HG02973 (cell line): ENCODE data around the gene POU2AF1.

Experiments used
- ATAC-seq: cut with Tn5 transposase; IDR thresholded peaks from one replicate; pipeline ENCODE4 v1.9.1; 2021; ENCODE audit warnings: moderate library complexity; ENCODE audit not compliant: unreplicated experiment

POU2AF1 gene

DNA sequence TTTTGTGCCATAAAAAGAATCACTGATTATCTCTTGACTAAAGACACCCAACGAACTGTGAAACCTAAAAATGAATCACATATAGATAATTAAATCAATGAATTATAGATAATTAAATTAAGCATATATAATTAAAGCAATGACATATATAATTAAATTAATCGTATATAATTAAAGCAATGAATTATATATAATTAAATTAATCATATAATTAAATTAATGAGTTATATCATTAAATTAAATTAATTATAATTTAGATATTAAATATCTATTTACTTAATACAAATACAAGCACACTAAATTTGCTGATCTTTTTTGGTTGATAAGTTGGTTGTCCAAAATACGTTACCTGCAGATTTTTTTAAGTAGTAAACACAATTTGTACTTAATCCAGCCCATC, 30.9 kb downstream of the POU2AF1 start:
- no peak for ATAC-seq

DNA sequence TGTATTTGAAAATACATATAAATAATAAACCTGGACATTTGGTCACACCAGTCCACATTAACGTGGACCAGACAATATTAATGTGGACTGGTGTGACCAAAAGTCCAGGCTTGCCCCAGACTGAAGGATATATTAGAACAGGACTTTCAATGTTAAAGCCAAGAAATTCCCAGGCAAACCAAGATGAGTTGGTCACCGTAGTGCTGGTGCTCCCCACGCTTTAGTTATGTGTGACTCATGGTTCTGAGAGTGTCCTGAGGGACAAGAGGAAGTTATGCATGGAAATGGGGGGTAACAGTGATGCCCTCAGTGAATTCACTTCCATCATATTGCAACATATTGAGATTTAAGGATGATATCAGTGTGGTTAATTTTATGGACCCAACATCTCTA, 31.4 kb downstream of the POU2AF1 start:
- ATAC-seq: no peak

DNA sequence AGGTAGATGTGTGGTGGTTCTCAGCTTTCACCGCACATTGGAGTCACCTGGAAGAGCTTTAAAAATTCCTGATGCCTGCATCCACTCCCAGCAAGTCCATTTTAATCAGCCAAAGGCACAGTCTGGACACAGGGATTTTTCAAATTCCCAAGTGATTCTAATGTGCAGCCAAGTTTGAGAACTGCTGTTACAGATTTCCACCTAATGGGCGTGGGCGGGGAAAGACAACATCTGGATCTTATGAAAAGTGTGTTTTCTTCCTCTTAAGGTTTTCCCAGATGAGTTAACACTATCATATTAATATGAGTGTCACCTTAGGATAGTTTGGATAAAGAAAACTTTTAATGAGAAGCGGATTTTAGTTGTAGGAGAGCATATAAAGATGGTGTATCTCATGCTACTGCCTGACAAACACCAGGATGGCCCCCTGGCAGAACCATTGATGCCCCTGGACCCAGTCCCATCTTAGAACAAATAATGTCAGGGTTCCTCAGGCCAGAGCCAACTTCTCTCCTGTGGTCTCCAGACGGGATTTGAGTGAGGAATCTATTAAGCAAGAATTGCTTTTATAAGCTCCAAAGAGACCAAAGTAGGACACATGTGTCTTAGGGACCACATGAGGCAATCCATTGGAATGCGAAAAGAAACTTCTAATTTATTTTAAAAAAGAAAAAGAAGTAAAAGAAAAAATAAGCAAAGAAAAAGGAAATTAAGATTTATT, 31.9 kb downstream of the POU2AF1 start:
- no peak for ATAC-seq

DNA sequence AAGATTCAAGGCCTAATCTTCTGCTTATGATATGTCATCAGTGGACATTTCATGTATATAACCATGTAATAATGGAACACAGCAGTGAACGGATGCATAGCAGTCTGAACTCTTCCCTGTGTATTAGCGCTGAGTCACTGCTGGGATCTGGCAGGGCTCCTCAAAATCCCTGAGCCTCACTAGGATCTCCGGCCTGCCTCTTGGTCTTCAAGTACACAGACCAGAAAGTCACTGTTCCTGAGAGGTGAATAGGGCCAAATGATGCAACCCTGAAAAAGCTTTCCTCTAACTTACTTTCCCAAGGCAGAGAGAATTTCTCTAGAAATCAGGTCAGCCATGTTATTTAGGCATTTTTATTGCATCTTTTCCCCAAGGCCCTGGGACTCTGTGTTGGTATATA, 35.0 kb downstream of the POU2AF1 start:
- no peak for ATAC-seq

DNA sequence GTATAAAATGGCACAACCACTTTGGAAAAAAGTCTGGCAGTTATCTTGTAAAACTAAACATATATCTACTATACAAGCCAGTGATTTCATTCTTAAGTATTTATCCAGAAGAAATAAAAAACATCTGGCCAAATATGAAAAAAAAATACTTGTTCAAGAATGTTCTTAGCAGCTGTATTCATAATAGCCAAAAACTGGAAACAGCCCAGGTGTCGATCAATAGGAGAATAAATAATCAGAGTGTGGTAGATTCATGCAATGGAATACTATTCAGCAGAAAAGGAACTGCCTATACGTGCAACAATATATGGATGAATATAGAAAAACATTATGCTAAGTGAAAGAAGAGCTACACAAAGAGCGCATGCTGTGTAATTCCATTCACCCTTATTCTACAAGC, 36.7 kb downstream of the POU2AF1 start:
- ATAC-seq: no peak

DNA sequence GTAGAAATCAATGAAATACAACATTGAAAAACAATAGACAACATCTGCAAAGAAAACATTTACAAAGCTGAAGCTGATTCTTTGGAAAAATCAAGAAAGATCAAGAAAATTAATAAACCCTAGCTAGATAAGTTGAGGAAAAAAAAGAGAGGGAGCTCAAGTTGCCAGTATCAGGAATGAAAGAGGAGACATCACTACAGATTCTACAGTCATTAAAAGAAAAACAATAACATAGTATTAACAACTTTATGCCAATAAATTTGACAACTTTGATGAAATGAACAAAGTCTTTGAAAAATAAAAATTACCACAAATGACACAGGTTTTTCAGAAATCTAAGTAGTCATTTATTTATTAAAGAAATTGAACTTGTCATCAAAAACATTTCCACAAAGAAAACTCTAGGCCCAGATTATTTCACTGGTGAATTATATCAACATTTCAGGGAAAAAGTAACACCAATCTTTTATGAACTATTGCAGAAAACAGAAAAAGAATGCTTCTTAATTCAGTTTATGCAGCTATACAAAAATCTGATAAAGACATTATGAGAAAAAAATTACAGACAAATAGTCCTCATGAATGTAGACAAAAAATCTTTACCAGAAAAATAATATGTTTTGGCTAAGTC, 39.2 kb downstream of the POU2AF1 start:
- ATAC-seq: no peak

DNA sequence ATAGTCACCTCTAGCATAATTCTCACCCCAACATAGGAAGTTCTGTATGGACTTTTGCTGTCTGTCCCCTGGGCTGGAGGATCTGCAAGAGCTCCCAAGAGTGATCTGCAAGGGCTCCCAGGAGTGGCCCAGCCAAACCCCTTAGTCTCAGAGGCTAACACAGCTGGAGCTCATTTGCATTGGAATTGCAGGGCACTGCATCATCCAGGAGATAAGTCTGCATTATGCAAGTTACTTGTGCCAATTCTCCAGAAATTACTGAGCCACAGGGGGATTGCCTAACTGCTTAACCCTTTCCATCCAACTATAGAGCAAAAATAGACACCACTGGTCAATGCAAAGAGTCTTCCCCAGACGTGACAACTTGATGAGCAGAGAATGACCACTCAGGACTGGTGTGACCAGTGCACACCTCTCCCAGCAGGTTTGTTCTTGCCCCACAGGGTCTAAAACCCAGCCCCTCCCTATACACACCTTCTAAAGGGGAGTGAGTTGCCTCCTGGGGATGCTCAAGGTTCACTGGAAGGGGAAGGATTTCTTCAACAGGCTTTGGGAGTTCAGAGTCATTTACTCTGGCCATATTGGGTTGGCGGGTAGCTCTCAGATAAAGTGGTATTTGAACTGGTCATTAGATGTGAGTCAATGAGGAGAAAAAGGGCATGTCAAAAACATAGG, 42.4 kb downstream of the POU2AF1 start:
- ATAC-seq: no peak

DNA sequence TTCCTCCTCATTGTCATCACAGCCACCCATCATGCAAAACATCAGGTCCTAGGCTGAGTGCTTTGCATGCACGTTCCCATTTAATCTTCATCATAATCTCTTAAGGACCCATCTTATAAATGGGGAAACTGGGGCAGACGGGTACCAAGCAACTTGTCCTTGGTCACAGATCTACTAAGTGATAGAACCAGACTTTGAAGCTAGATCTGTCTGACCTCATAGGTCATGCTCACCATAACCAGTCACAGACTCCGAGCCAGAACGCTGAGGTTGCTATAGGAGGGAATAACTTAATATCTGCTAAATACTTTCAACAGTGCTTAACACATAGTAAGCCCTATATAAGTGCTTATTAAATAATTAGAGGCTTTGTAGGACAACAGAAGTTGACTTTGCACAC, 43.0 kb downstream of the POU2AF1 start:
- no peak for ATAC-seq

DNA sequence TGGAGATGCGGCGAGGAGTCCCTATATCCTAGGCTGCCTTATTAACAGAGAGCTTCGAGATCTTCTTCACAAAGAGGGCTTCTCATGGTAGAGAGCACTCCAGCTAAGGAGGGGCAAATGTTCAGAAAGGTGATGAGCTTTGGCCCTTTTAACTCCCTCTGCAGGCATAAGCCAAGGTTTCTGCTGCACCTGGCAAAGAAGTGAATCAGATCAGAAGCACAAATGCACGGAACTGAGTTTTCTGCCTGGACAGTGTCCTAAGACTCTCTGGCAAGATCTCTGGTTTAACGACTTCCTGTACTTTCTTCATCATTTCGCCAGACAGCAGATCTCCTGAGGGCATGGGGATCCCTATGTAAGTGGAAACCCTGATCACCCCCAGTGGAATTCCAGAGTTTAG, 43.5 kb downstream of the POU2AF1 start:
- ATAC-seq: no peak

DNA sequence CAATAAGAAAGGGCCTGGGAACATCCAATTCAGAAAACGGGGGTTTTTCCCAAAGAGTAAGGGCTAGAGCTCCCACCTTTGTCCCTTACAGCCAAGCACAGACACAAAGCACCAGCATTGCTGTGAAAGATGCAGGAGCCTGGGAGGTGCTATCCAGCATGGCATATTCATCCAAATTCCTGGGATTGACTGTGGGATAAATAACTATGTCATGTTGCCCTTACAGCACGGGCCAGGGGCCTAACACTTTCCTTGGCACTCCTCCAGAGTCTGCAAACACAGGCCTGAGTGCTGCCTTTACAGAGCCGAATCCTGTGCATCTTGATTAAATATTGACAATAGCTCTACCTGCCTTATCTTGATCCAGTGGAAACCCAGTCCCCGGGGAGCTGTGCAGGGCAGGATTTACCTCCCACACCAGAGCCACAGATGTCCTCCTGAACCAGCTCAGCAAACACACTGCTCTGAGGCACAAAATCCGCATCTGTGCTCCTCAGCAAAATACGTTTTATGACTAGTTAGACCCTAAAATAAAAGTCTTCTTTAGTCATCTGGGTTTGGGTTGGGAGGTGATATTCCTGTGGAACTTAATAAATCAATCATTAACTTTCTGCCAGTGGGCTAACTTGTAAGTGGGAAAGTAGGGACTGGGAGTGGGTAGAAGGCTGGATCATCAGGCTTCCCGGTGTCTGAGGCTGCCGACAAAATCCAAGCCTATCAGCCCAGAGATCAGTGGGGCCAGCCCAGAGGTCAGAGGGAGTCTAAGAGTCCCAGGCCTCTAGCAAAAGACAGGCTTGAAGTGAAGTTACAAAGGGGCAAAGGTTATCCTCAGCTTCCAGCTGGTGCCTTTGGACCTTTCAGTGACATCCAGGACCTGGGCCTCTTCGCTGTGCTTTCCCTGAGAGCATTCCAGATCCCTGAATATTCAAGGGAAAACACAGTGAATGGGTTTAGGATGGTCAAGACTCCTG, 44.3 kb downstream of the POU2AF1 start:
- no peak for ATAC-seq

DNA sequence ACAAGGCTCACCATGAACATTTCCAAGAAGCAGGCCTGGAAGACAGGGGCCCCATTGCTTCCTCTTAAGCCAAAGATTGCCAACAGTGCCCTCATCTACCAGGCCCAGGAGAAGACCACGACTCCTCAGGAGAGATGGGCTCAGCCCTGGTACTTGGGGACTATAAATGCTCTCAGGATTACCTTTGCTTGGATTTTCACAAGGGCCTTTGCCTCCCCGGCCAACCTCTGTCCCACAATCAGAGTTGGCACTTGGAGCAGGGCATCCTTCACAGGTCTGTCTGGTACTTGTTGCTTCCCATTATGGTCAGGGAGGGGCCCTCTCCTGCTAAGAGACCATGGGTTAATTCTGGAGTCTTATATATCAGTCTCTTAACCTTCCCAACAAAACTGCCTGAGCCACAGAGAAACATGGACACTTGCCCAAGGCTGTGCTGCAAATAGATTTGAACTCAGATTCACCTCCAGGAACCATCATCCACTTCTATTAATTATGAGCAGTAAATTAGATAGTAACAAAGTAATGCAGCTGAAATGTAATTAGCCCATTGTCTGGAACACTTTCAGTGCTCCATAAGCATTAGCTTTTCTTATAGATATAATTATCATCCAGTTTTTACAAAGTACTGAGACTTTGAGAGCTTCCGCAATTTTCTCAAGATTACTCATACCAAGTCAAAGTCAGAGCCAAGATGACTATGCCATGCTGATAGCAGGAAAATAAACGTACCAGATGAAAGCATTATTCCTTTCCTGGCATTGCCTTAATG, 47.2 kb downstream of the POU2AF1 start:
- ATAC-seq: no peak

DNA sequence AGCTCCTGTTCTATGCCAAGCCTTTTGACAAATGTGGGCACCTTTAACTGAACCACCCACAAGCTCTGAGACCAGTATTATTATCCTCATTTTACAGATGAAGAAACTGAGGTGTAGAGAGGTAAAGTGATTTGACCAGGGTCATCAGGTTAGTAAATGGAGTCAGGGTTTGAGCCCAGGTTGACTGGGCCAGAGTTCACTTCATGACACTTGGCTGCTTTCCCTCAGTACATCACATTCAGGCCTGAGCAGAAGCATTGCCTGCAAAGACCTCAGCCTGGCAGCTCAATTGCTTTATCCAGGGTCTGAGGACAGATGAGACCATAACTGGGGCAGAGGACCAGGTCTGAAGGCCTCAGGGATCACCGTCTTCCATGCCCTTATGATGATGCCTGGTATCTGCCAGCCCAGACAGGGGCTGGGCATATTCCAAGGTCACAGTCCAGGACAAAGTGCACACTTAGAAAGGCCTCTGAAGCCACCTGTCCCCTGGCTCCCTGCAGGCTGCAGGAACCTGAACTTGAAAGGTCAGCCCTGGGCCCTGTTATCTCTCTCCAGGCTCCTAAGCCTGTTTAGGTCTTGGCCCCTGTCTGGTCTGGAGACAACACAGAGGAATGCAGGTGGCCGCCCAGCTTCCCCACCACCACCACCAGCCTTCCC, 48.7 kb downstream of the POU2AF1 start:
- ATAC-seq: no peak

DNA sequence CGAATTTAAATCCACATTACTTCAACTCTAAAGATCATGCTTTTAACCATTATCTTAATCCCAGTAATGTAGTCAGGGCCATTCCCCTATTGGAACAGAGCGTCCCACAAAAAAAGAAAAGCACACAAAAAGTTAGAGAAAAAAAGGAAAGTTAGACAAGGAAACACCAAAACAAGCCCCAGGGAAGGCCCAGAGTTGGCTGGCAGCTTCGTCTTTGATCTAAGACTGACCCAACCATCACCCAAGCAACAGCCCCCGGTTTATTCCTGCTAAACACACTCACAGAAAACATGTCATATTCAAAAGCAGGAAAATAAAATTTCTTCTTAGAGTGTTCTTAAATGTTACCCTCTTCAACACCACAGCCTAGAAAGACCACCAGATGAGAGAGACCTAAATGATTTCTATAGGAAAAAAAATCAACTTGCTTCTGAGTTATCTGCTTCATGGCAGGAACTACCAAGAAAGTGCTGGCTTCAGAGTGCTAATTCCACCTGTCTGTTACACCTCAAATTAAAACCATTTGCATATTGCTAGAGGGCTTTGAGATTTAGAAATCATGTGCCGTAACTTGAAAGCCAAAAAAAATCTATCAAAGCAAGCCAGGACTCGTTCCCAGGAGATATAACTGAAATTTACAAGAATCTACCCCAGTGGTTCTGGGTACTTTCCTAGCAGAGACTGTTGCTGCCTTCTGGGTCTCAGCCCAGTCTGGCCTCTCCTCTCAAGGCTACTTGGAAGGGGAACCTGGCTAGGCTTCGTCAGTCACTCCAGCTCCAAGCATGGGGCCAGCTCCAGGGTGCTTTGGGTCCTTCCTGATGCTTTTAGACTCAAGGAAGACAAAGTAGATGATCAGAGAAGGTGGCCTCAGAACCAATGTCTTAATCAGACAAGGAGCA, 49.5 kb downstream of the POU2AF1 start:
- ATAC-seq: no peak

DNA sequence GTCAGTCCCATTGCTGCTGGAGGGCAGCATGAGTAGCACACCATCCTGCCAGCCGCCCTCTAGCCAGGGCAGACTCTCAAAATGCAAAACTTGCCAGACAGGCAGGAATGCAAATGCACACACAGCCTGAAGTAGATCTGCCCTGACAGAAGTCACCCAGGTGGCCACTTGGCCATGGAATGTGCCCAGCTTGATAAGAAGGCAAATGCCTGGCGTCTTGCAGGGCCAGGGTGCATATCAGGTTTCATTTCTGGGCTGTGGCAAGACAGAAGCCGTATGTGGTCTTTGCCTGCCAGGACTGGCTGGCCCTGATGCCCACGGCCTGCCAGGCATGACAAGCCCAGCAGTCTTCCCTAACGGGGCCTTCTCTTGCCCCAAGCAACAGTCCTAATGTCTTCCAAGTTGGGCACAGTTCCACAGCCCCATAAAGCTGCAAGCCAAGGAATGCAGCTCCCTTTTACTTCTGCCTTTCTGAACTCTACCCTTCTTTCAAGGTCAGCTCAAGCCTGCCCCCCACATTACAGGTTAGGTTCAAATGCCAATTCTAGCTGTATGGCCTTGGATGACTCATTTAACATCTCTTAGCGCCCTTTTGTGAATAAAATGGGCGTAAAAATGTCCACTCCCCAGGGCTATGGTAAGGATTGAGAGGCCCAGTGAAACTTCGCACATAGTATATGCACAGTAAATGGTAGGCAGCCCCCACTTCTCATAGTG, 51.0 kb downstream of the POU2AF1 start:
- no peak for ATAC-seq

DNA sequence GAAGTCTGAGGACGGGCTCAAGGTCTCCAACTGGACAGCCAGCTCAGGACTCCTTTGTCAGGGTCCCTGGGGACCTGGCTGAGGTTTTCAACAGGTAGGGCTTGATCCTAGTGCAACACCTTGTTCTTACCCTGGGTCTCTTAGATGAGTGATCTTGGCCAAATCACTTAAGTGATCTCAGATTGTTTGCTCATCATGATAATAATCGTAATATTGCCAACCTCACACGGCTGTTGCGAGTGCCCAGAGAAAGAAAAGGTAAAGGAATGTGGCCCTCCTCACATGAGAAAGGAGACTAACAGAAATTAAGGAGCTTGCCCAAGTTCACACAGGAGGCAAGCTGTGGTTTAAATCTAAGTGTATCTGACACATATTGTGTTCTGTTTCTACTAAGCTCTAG, 52.3 kb downstream of the POU2AF1 start:
- no peak for ATAC-seq

DNA sequence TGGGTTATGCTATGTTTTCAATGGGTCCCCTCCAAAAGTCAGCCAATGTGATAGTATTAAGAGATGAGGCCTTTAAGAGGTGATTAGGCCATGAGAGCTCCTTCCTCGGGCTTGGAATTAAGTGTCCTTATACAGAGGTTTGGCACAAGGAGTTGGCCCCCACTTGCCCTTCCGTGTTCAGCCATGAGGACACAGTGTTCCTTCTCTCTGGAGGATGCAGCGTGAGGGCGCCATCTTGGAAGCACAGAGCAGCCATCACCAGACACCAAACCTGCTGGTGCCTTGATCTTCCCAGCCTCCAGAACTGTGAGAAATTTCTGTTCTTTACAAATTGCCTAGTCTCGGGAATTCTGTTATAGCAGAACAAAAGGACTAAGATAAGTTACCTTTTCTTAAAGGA, 53.8 kb downstream of the POU2AF1 start:
- ATAC-seq: no peak

DNA sequence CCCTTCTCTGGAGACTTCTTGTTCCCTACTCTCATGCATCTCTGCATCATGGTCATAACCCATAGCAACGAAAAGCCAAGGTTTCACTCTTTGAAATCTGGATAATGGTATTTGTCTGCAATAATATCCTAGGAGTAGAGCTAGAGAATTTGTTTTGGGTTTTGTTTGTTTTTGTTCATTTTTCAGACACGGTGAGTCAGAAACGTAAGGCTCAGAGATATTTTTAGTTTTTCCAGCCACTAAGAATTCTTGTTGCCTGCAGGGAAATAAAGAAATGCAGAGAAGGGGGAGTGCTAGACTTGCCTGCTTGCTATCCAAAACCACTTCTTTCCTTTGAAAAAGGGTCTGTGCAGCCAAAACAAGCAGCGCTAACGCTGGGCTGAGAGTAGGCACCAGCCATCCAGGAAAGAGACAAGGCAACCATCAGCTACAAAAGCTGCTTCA, 54.8 kb downstream of the POU2AF1 start:
- no peak for ATAC-seq

DNA sequence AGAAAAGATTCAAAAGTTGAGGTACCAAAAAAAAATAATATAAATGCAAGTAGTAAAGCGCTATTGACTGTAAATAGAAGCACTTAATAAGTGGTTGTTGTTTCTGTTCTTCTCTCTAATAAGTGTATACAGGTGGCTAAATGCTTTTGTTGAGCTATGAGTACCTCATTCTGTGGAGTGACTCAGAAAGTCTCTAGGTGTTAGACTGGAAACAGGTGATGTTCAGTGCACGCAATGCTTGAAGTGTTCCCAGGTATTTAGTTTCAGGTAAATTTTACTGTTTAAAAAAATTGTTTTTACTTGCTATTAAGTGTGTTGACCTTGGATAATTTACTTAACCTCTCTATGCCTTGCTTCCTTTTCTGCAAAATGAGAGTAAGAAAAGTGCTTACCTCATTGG, 56.5 kb downstream of the POU2AF1 start:
- ATAC-seq: no peak
